ENCODE data around the gene DCHS1. TPM values are rescaled to one million over a fixed set of nuclear protein-coding genes. Genes with fewer than 3 reads are reported as not detected.

DCHS1 gene
- total RNA-seq, 1 donor from 2014 or later: 1.8 TPM

DNA sequence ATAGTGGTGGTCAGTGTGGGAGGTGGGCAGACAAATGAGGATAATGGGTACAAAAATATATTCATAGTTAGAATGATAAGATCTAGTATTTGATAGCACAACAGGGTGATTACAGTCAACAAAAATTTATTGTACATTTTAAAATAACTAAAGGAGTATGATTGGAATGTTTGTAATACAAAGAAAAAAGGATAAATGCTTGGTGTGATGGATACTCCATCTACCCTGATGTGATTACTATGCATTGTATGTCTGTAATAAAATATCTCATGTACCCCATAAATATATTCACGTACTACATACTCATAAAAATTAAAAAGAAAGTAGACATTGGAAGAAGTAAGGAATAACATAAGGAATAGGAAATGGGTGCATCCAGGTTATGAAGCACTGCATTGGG, 67.6 kb downstream of the DCHS1 start:
- TF ChIP-seq, protein P1, sequence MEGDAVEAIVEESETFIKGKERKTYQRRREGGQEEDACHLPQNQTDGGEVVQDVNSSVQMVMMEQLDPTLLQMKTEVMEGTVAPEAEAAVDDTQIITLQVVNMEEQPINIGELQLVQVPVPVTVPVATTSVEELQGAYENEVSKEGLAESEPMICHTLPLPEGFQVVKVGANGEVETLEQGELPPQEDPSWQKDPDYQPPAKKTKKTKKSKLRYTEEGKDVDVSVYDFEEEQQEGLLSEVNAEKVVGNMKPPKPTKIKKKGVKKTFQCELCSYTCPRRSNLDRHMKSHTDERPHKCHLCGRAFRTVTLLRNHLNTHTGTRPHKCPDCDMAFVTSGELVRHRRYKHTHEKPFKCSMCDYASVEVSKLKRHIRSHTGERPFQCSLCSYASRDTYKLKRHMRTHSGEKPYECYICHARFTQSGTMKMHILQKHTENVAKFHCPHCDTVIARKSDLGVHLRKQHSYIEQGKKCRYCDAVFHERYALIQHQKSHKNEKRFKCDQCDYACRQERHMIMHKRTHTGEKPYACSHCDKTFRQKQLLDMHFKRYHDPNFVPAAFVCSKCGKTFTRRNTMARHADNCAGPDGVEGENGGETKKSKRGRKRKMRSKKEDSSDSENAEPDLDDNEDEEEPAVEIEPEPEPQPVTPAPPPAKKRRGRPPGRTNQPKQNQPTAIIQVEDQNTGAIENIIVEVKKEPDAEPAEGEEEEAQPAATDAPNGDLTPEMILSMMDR (conservative IDR thresholded peaks at IDR 0.05; ENCODE audit: low read depth, low read length): no peak
- DNase-seq (ENCODE audit: low read depth): no peak
- H3K4me3 ChIP-seq (ENCODE audit: low read depth, low read length): no peak overlapping the region

DNA sequence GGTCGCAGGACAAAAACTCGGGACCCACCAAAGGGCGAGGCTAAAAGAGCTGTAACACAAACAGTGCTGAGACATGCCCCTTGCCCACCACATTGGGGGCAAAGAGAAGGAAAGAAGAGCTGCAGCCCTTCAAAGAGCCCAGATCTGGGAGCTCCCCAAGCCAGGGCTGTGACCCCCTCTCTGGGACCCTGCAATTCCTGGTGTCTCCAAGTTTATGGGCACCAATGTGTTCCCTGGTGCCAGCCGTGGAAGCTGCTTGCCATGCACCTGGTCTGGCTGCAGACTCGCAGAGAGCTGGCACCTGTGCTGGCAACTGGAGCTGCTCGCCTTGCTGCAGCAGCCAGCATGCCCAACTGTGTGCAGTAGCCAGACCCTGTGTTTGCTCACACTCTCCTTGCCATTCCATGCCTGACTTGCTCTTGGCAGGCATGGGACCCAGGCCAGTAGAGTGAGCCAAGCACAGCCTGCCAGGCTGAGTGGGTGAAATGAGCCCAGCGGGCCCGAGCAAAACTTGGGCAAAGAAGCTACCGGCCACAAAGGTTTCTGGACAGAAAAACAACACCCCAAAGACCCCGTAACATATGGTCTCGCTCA, 68.2 kb downstream of the DCHS1 start:
- TF ChIP-seq, protein P1 (conservative IDR thresholded peaks at IDR 0.05; ENCODE audit: low read depth, low read length): no peak
- H3K4me3 ChIP-seq (ENCODE audit: low read depth, low read length): no peak overlapping the region
- DNase-seq (ENCODE audit: low read depth): no peak

DNA sequence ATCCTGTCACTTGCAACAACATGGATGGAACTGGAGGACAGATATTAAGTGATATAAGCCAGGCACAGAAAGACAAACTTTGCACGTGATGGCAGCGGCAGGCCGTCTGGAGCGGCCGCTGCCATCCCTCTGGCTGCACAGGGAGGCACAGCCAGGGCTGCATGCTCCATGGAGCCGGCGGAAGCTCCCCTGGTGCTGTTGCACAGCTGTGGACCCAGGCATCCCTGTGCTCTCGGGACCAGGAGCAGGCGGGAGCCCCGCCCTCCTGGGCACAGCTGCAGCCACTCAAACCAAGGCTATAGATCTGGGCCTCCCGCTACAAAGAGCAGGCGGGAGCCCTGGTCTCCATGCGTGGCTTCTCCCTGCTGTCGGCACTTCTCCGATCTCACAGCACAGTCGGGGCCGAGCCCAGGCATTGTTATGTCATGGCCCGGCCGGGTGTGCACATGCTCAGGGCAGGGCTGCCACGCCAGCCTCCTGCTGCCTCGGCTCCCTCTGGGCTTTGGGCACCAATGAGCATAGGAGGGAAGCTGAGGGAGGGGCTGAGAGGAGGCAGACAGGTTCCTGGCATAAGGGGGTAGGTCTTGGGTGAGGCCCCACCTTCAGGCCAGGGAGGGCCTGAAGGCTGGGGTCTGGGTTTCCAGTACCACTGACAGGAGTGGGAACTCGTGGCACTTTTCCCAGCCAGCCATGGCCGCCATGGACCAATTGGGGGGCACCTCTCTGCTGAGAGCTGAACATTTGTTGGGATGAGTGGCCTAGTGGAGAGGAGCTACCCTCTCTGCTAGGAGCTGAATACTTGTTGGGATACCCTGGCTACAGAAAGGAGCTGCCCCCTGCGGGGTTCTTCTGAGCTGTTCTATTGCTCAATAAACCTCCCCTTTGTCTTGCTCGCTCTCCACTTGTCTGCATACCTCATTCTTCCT, 68.9 kb downstream of the DCHS1 start:
- no peak overlapping the region for H3K4me3 ChIP-seq (ENCODE audit: low read depth, low read length)
- DNase-seq (ENCODE audit: low read depth): no peak
- TF ChIP-seq, protein P1 (conservative IDR thresholded peaks at IDR 0.05; ENCODE audit: low read depth, low read length): no peak

DNA sequence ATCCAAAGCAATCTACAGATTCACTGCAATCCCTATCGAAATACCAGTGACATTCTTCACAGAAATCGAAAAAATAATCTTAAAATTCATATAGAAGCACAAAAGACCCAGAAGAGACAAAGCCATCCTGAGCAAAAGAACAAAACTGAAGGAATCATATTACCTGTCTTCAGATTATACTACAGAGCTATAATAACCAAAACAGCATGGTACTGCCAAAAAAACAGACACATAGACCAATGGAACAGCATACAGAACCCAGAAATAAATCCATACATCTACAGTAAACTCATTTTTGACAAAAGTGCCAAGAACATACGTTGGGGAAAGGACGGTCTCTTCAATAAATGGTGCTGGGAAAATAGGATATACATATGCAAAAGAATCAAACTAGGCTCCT, 71.1 kb downstream of the DCHS1 start:
- TF ChIP-seq, protein P1 (conservative IDR thresholded peaks at IDR 0.05; ENCODE audit: low read depth, low read length): no peak
- no peak overlapping the region for H3K4me3 ChIP-seq (ENCODE audit: low read depth, low read length)
- no peak for DNase-seq (ENCODE audit: low read depth)

DNA sequence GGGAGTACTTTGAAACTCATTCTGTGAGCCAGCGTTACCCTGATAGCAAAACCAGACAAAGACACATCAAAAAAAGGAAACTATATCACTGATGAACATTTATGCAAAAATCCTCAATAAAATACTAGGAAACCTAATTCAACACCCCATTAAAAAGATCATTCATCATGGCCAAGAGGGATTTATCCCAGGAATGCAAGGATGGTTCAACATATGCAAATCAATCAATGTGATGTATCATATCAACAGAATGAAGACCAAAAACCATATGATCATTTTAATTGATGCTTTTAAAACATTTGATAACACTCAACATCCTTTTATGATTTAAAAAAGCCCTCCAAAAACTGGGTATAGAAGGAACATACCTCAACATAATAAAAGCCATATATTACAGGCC, 72.0 kb downstream of the DCHS1 start:
- TF ChIP-seq, protein P1 (conservative IDR thresholded peaks at IDR 0.05; ENCODE audit: low read depth, low read length): no peak
- no peak for DNase-seq (ENCODE audit: low read depth)
- H3K4me3 ChIP-seq (ENCODE audit: low read depth, low read length): no peak overlapping the region

DNA sequence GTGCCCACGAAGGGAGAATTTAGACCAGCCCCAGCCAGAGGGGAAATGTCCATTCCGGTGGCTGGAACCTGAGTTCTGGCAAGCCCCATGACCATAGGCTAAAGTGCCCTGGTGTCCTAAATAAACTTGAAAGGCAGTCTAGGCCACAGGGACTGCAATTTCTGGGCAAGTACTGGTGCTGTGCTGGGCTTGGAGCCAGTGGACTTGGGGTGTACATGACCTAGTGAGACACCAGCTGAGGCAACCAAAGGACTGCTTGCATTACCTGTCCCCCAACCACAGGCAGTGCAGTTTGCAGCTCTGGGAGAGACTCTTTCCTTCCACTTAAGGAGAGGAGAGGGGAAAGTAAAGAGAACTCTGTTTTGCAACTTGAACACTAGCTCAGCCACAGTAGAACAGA, 75.9 kb downstream of the DCHS1 start:
- H3K4me3 ChIP-seq (ENCODE audit: low read depth, low read length): no peak overlapping the region

More for the DNA sequence above, 75.9 kb downstream of the DCHS1 start:
- TF ChIP-seq, protein P1 (conservative IDR thresholded peaks at IDR 0.05; ENCODE audit: low read depth, low read length): no peak
- DNase-seq (ENCODE audit: low read depth): no peak

Measured in epithelial cell of proximal tubule (primary cell).